H1 (cell line): ENCODE data around the gene BRPF3. TPM values are rescaled to one million over a fixed set of nuclear protein-coding genes. Genes with fewer than 3 reads are reported as not detected.

Experiments used
- EP300 ChIP-seq, 2 experiments: IDR thresholded peaks; 1 replicate in 1 of 2; 2 replicates in 1 of 2; pipeline ENCODE4 v1.6.1; 2011 to 2012; ENCODE audit warnings: low read depth in 2 of 2, low read length in 2 of 2, mild to moderate bottlenecking in 2 of 2, borderline replicate concordance in 1 of 2, inconsistent platforms in 1 of 2, moderate library complexity in 1 of 2
- KDM5A ChIP-seq: fragments of 200-600 bp; IDR thresholded peaks from 2 replicates; pipeline ENCODE4 v1.7.1; 2012; ENCODE audit warnings: mild to moderate bottlenecking, low read length, inconsistent platforms, mixed read lengths
- NANOG ChIP-seq: IDR thresholded peaks from 2 replicates; pipeline ENCODE4 v1.6.1; 2011; ENCODE audit warnings: low read length, low read depth, mild to moderate bottlenecking, inconsistent platforms; ENCODE audit not compliant: insufficient read depth, poor library complexity, severe bottlenecking
- POU5F1 ChIP-seq: IDR thresholded peaks from 2 replicates; pipeline ENCODE4 v1.6.1; 2011; ENCODE audit warnings: low read depth, mild to moderate bottlenecking, low read length, moderate library complexity
- RBBP5 ChIP-seq: IDR thresholded peaks from 2 replicates; pipeline ENCODE4 v1.7.1; 2012; ENCODE audit warnings: low read depth, mild to moderate bottlenecking, inconsistent platforms, low read length, moderate library complexity, borderline replicate concordance
- RXRA ChIP-seq: IDR thresholded peaks from 2 replicates; pipeline ENCODE4 v1.6.1; 2011; ENCODE audit warnings: low read depth, mild to moderate bottlenecking, low read length, moderate library complexity; ENCODE audit not compliant: insufficient read depth
- SIX5 ChIP-seq: IDR thresholded peaks from 2 replicates; pipeline ENCODE4 v1.6.1; 2011; ENCODE audit warnings: mild to moderate bottlenecking, low read depth, low read length
- SRF ChIP-seq: IDR thresholded peaks from 2 replicates; pipeline ENCODE4 v1.6.1; 2011; ENCODE audit warnings: mild to moderate bottlenecking, low read depth, low read length, moderate library complexity
- SUZ12 ChIP-seq: fragments of 200-600 bp; sonication (generic); IDR thresholded peaks from 2 replicates; pipeline ENCODE4 v1.6.1; 2012; ENCODE audit warnings: mild to moderate bottlenecking, inconsistent platforms, low read length, moderate library complexity, mixed read lengths
- polyA plus RNA-seq, 7 experiments: library from polyadenylated mRNA; depleted of rRNA in 3 of 7; stranded (reverse) in 5 of 7; unstranded in 2 of 7; fragments of >200 nt in 5 of 7; fragments of 200-250 nt in 2 of 7; gene quantifications; 1 replicate in 5 of 7; 2 replicates in 1 of 7; 4 replicates in 1 of 7; pipeline versions ENCODE4 v1.2.1 to v1.2.3, GENCODE V29; 2011 to 2013; ENCODE audit warnings: missing spikeins in 2 of 7, mixed read lengths in 2 of 7
- total RNA-seq: library from RNA; stranded (reverse); fragmentation: NEBNext Ultra II Directional; extraction: Animal tissue kit (Norgen Biotek cat#: 25700); gene quantifications from 2 replicates; pipeline ENCODE4 v1.2.1, GENCODE V29; 2021
- TF ChIP-seq, protein P1 (sequence below): fragments of 300-600 bp; sonication (generic); IDR thresholded peaks from 2 replicates; pipeline ENCODE4 v1.7.1; 2012; ENCODE audit warnings: low read length, moderate library complexity, mild to moderate bottlenecking, inconsistent platforms; ENCODE audit not compliant: insufficient replicate concordance

Gene BRPF3
- total and polyA plus RNA-seq, 2 of the 8 experiments (the other 6 are each of a cell fraction or from before 2014, with no cell fraction given): 26.0 to 37.5 TPM

DNA sequence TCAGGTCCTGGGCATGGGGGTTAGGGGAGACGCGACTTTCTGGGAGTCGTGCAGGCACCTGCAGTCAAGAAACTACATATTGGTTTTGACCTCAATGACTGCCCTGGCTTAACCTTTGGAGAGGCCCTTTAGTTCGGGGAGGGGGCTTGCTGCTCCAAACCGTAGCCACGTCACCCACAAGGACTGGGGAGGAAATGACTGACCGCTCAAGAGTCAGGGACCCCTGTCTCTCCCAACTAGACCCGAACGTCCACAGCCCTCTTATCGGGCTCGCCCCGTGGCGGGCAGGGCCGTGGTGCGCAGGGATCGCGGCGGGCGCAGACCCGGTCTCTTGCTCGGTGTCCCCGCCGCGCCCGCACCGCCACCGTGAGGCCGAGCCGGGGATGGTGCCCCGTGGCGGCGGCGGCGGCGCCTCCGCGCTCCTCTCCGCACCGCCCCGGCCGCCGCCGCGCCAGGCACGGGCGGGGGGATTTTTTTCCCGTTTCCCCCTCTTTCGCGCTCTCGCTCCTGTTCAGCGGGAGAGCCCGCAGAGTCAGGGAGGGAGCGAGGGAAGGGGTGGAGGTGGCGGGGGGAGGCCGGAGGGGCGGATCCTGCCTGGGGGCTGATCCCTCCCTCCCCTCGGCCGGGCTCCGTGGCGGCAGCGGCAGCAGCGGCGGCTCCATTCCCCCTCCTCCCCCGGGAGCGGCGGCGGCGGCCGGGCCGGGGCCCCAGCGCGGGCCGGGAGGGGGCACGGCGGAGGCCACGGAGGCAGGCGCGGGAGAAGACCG is at the start of gene BRPF3 (continued):
- TF ChIP-seq SIX5: no peak
- no peak for TF ChIP-seq SUZ12
- no peak for TF ChIP-seq KDM5A
- no peak for TF ChIP-seq SRF
- TF ChIP-seq NANOG: no peak
- TF ChIP-seq, protein P1, sequence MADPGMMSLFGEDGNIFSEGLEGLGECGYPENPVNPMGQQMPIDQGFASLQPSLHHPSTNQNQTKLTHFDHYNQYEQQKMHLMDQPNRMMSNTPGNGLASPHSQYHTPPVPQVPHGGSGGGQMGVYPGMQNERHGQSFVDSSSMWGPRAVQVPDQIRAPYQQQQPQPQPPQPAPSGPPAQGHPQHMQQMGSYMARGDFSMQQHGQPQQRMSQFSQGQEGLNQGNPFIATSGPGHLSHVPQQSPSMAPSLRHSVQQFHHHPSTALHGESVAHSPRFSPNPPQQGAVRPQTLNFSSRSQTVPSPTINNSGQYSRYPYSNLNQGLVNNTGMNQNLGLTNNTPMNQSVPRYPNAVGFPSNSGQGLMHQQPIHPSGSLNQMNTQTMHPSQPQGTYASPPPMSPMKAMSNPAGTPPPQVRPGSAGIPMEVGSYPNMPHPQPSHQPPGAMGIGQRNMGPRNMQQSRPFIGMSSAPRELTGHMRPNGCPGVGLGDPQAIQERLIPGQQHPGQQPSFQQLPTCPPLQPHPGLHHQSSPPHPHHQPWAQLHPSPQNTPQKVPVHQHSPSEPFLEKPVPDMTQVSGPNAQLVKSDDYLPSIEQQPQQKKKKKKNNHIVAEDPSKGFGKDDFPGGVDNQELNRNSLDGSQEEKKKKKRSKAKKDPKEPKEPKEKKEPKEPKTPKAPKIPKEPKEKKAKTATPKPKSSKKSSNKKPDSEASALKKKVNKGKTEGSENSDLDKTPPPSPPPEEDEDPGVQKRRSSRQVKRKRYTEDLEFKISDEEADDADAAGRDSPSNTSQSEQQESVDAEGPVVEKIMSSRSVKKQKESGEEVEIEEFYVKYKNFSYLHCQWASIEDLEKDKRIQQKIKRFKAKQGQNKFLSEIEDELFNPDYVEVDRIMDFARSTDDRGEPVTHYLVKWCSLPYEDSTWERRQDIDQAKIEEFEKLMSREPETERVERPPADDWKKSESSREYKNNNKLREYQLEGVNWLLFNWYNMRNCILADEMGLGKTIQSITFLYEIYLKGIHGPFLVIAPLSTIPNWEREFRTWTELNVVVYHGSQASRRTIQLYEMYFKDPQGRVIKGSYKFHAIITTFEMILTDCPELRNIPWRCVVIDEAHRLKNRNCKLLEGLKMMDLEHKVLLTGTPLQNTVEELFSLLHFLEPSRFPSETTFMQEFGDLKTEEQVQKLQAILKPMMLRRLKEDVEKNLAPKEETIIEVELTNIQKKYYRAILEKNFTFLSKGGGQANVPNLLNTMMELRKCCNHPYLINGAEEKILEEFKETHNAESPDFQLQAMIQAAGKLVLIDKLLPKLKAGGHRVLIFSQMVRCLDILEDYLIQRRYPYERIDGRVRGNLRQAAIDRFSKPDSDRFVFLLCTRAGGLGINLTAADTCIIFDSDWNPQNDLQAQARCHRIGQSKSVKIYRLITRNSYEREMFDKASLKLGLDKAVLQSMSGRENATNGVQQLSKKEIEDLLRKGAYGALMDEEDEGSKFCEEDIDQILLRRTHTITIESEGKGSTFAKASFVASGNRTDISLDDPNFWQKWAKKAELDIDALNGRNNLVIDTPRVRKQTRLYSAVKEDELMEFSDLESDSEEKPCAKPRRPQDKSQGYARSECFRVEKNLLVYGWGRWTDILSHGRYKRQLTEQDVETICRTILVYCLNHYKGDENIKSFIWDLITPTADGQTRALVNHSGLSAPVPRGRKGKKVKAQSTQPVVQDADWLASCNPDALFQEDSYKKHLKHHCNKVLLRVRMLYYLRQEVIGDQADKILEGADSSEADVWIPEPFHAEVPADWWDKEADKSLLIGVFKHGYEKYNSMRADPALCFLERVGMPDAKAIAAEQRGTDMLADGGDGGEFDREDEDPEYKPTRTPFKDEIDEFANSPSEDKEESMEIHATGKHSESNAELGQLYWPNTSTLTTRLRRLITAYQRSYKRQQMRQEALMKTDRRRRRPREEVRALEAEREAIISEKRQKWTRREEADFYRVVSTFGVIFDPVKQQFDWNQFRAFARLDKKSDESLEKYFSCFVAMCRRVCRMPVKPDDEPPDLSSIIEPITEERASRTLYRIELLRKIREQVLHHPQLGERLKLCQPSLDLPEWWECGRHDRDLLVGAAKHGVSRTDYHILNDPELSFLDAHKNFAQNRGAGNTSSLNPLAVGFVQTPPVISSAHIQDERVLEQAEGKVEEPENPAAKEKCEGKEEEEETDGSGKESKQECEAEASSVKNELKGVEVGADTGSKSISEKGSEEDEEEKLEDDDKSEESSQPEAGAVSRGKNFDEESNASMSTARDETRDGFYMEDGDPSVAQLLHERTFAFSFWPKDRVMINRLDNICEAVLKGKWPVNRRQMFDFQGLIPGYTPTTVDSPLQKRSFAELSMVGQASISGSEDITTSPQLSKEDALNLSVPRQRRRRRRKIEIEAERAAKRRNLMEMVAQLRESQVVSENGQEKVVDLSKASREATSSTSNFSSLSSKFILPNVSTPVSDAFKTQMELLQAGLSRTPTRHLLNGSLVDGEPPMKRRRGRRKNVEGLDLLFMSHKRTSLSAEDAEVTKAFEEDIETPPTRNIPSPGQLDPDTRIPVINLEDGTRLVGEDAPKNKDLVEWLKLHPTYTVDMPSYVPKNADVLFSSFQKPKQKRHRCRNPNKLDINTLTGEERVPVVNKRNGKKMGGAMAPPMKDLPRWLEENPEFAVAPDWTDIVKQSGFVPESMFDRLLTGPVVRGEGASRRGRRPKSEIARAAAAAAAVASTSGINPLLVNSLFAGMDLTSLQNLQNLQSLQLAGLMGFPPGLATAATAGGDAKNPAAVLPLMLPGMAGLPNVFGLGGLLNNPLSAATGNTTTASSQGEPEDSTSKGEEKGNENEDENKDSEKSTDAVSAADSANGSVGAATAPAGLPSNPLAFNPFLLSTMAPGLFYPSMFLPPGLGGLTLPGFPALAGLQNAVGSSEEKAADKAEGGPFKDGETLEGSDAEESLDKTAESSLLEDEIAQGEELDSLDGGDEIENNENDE: no peak
- no peak for TF ChIP-seq POU5F1
- peak; percentile 71; the same call in 1 of the 2 replicates for TF ChIP-seq RBBP5
- no peak for TF ChIP-seq RXRA
- TF ChIP-seq EP300 (IDR thresholded peaks at IDR 0.05; ENCODE audit: borderline replicate concordance in 1 of 2, low read depth in 2 of 2, low read length in 2 of 2): 0 out of 3 replicates have a peak, but pooled peaks of 1 of the 2 experiments have one; percentile 16
